A549 (cell line): ENCODE data around the gene MS4A5. TPM values are rescaled to one million over a fixed set of nuclear protein-coding genes. Genes with fewer than 3 reads are reported as not detected.

ENCODE experiments used
- ATAC-seq, 2 experiments: fragments of 200-7000 bp in 1 of 2; fragments of >200 bp in 1 of 2; cut with Nextera tagmentation in 1 of 2; cut with Tn5 transposase in 1 of 2; 3 replicates each; pipeline versions ENCODE4 v1.8.0 to v1.9.1; 2018 to 2020; ENCODE audit warnings: mild to moderate bottlenecking in 1 of 2, moderate library complexity in 1 of 2
- CTCF ChIA-PET: fragments of 300-600 bp; sonication (Branson Sonifier 250); formaldehyde crosslinking; extraction: SDS; loops from one replicate; lab custom pipeline; 2021; ENCODE audit warnings: antibody characterized with exemption, inconsistent platforms; lab: Yijun Ruan, JAX
- POLR2A ChIA-PET: fragments of 350-600 bp; formaldehyde crosslinking; extraction: SDS; loops from one replicate; lab custom pipeline; 2021; ENCODE audit warnings: antibody characterized with exemption, inconsistent platforms; lab: Yijun Ruan, JAX
- DNase-seq, 2 experiments: peaks; one replicate each; pipeline versions ENCODE4 v3.0.0 to v3.0.0-alpha.2; 2011 to 2016; ENCODE audit warnings: low read depth in 1 of 2, low spot score in 1 of 2
- FAIRE-seq: peaks from 2 replicates; lab custom pipeline; 2011; peaks lifted over from hg19 to GRCh38; lab: Jason Lieb, UNC
- H3K27ac ChIP-seq, 2 experiments: fragments of >200 bp; sonication (Bioruptor Twin); formaldehyde crosslinking; 3 replicates each; pipeline ENCODE4 v1.5.1; 2016 to 2017
- H3K4me1 ChIP-seq: fragments of >200 bp; sonication (Bioruptor Twin); formaldehyde crosslinking; 3 replicates; pipeline ENCODE4 v1.6.1; 2016
- H3K4me2 ChIP-seq: fragments of >200 bp; sonication (Bioruptor Twin); formaldehyde crosslinking; 3 replicates; pipeline ENCODE4 v1.6.1; 2016
- H3K4me3 ChIP-seq: fragments of >200 bp; sonication (Bioruptor Twin); formaldehyde crosslinking; 3 replicates; pipeline ENCODE4 v1.5.1; 2016
- H3K9me3 ChIP-seq: fragments of >200 bp; sonication (Bioruptor Twin); formaldehyde crosslinking; 3 replicates; pipeline ENCODE4 v1.6.1; 2016
- ATOH8 ChIP-seq: fragments of 250-450 bp; sonication (Bioruptor Pico); IDR thresholded peaks from 2 replicates; pipeline ENCODE4 v1.5.0; 2020; ENCODE audit warnings: low read depth, mild to moderate bottlenecking, moderate library complexity
- BCL3 ChIP-seq: fragments of >200 bp; sonication (Bioruptor Twin); formaldehyde crosslinking; IDR thresholded peaks from 3 replicates; pipeline ENCODE4 v1.6.1; 2016
- CHD4 ChIP-seq: fragments of 200-600 bp; sonication (generic); IDR thresholded peaks from 2 replicates; pipeline ENCODE4 v1.6.1; 2016; ENCODE audit warnings: antibody characterized with exemption, mild to moderate bottlenecking, borderline replicate concordance
- FOSB ChIP-seq: fragments of 250-450 bp; sonication (Bioruptor Pico); IDR thresholded peaks from 2 replicates; pipeline ENCODE4 v1.5.0; 2020; ENCODE audit warnings: mild to moderate bottlenecking, moderate library complexity
- HDAC2 ChIP-seq: fragments of 200-600 bp; sonication (generic); IDR thresholded peaks from 2 replicates; pipeline ENCODE4 v1.6.1; 2016
- HES2 ChIP-seq: fragments of >200 bp; sonication (Bioruptor Twin); formaldehyde crosslinking; IDR thresholded peaks from 2 replicates; pipeline ENCODE4 v1.6.1; 2016
- HEYL ChIP-seq: fragments of 250-450 bp; sonication (Bioruptor Pico); IDR thresholded peaks from 2 replicates; pipeline ENCODE4 v1.8.0; 2021; ENCODE audit warnings: mild to moderate bottlenecking, moderate library complexity
- HMGXB4 ChIP-seq: fragments of 250-450 bp; sonication (Bioruptor Pico); IDR thresholded peaks from 2 replicates; pipeline ENCODE4 v1.5.0; 2021; ENCODE audit warnings: mild to moderate bottlenecking, moderate library complexity, borderline replicate concordance
- HOXB13 ChIP-seq: fragments of 250-450 bp; sonication (Bioruptor Pico); IDR thresholded peaks from 2 replicates; pipeline ENCODE4 v1.5.0; 2020; ENCODE audit warnings: low read depth, mild to moderate bottlenecking, moderate library complexity
- HOXB5 ChIP-seq: fragments of 250-450 bp; sonication (Bioruptor Pico); IDR thresholded peaks from 2 replicates; pipeline ENCODE4 v1.5.0; 2020; ENCODE audit warnings: mild to moderate bottlenecking, moderate library complexity
- KDM1A ChIP-seq: fragments of 200-600 bp; sonication (generic); IDR thresholded peaks from 2 replicates; pipeline ENCODE4 v1.6.1; 2016; ENCODE audit warnings: low read depth, mild to moderate bottlenecking
- KDM5A ChIP-seq: fragments of 200-600 bp; sonication (generic); IDR thresholded peaks from 2 replicates; pipeline ENCODE4 v1.6.1; 2016; ENCODE audit warnings: antibody characterized with exemption, mild to moderate bottlenecking
- MAX ChIP-seq: IDR thresholded peaks from 2 replicates; pipeline ENCODE4 v1.6.1; 2012
- POLR2A ChIP-seq: IDR thresholded peaks from 2 replicates; pipeline ENCODE4 v1.6.1; 2012; ENCODE audit warnings: mild to moderate bottlenecking, low read length
- RFX5 ChIP-seq: fragments of 450-650 bp; IDR thresholded peaks from 2 replicates; pipeline ENCODE4 v1.7.1; 2014; ENCODE audit warnings: antibody characterized with exemption, mild to moderate bottlenecking, moderate library complexity
- RNF2 ChIP-seq: fragments of 200-600 bp; sonication (generic); IDR thresholded peaks from 2 replicates; pipeline ENCODE4 v1.6.1; 2016; ENCODE audit warnings: low read depth, mild to moderate bottlenecking, antibody characterized with exemption, moderate library complexity, borderline replicate concordance
- SREBF2 ChIP-seq: fragments of 450-650 bp; IDR thresholded peaks from 2 replicates; pipeline ENCODE4 v1.6.1; 2014; ENCODE audit warnings: mild to moderate bottlenecking, moderate library complexity
- TFCP2L1 ChIP-seq: fragments of 250-450 bp; sonication (Bioruptor Pico); IDR thresholded peaks from 2 replicates; pipeline ENCODE4 v1.5.0; 2021; ENCODE audit warnings: mild to moderate bottlenecking
- ZSCAN20 ChIP-seq: fragments of 250-450 bp; sonication (Bioruptor Pico); IDR thresholded peaks from 2 replicates; pipeline ENCODE4 v1.8.0; 2022; ENCODE audit warnings: mild to moderate bottlenecking, moderate library complexity
- WGBS: methylation state at CpG from one replicate; pipeline ENCODE4 v1.1.6; 2017; ENCODE audit errors: missing lambda C conversion rate; 5-methylcytosine and 5-hydroxymethylcytosine counted together
- polyA plus RNA-seq, 4 experiments: library from polyadenylated mRNA; depleted of rRNA in 3 of 4; stranded (reverse); fragments of >200 nt; fragmentation: RNase III in 1 of 4; extraction: RNeasy Plus Mini Kit Qiagen cat#74134 plus additional on column Dnase treatment in 1 of 4; gene quantifications; 2 replicates in 3 of 4; 3 replicates in 1 of 4; pipeline ENCODE4 v1.2.3, GENCODE V29; 2011 to 2017

The MS4A5 gene
- polyA plus RNA-seq, 2 of the 4 experiments (the other 2 are of a cell fraction), result not detected

- no peak for TF ChIP-seq BCL3
- TF ChIP-seq HMGXB4 (CRISPR knock-in tag), result no peak
- no peak for TF ChIP-seq KDM5A
- TF ChIP-seq HOXB13 (CRISPR knock-in tag), result no peak
- TF ChIP-seq HOXB5, result no peak
- no peak for TF ChIP-seq KDM1A
Measured at GRCh38 chr11:60457576-60457975, 28.2 kb downstream of the MS4A5 start (continued).

- POLR2A ChIA-PET, result no interaction called here
- no peaks in the 10 kb centered on the region for H3K4me1 ChIP-seq
- H3K4me2 ChIP-seq, result no peak overlapping the region
- FAIRE-seq (no peak), DNase-seq (no peak), ATAC-seq (no peak)
- no peak overlapping the region for H3K4me3 ChIP-seq
- CTCF ChIA-PET, result no interaction called here
- TF ChIP-seq HEYL (no peak), HES2 (no peak), CHD4 (no peak), HDAC2 (no peak), TFCP2L1 (CRISPR knock-in tag) (no peak)
- WGBS, result 93% methylated on average over 1 of the region's 1 CpG
- no peaks in the 10 kb centered on the region for H3K9me3 ChIP-seq
- no peak overlapping the region for H3K27ac ChIP-seq
Measured at GRCh38 chr11:60459345-60459744, 30.0 kb downstream of the MS4A5 start.

- 18% methylated on average over 2 of the region's 2 CpGs for WGBS
- DNase-seq (no peak), FAIRE-seq (no peak), ATAC-seq (no peak)
- no peak overlapping the region for H3K27ac ChIP-seq
- no peak overlapping the region for H3K4me3 ChIP-seq
- H3K9me3 ChIP-seq, result no peaks in the 10 kb centered on the region
- no peak for TF ChIP-seq FOSB (CRISPR knock-in tag)
- TF ChIP-seq RNF2, result no peak
- TF ChIP-seq HOXB13 (CRISPR knock-in tag), result no peak
- TF ChIP-seq BCL3, result no peak
- no peak for TF ChIP-seq MAX
- no peak for TF ChIP-seq SREBF2
- no peak for TF ChIP-seq POLR2A
- TF ChIP-seq ATOH8, result no peak
- no peak for TF ChIP-seq ZSCAN20 (CRISPR knock-in tag)
- TF ChIP-seq CHD4, result no peak
- TF ChIP-seq KDM1A, result no peak
- no peak for TF ChIP-seq RFX5
- CTCF ChIA-PET, result no interaction called here
- no peaks in the 10 kb centered on the region for H3K4me1 ChIP-seq
- no peak overlapping the region for H3K4me2 ChIP-seq
- POLR2A ChIA-PET, result no interaction called here
Measured at GRCh38 chr11:60468829-60469228, 39.5 kb downstream of the MS4A5 start.
